ENCODE measurements around the gene RBM26. TPM values are rescaled to one million over a fixed set of nuclear protein-coding genes. Genes with fewer than 3 reads are reported as not detected.

Gene RBM26
- total RNA-seq, 1 experiment from 2014 or later, result 32.2 TPM

- ATAC-seq, result no peak
- intact Hi-C loops (cut with micrococcal nuclease; ENCODE audit: unreplicated experiment), result no loop called here
- Histone ChIP-seq H3K4me1 (ENCODE audit: control insufficient read depth, insufficient read depth, low read length) (no peaks in the 10 kb centered on the region), H3K27ac (ENCODE audit: low read length) (no peak overlapping the region), H3K9me3 (ENCODE audit: control insufficient read depth, insufficient read depth, low read depth, low read length) (no peaks in the 10 kb centered on the region), H3K27me3 (ENCODE audit: control insufficient read depth, insufficient read depth, low read length) (no peaks in the 10 kb centered on the region), H3K36me3 (ENCODE audit: control insufficient read depth, insufficient read depth, low read length) (no peaks in the 10 kb centered on the region), H3K4me3 (ENCODE audit: low read depth in 2 of 2, low read length in 2 of 2) (no peak overlapping the region)
- in situ Hi-C loops (cut with HindIII; ENCODE audit: low pct_unique_long_range_greater_than_20kb, low sequenced_read_pairs), result no loop called here
- BruUV-seq (replicated peaks), result no TSS peak
- no peak for TF ChIP-seq CTCF (IDR thresholded peaks at IDR 0.05)
- no peak for DNase-seq (ENCODE audit: low read depth, low spot score)
- ChIA-PET POLR2A (no interaction called here), CTCF (no interaction called here)
These were observed 21.2 kb upstream of the RBM26 start for GRCh38 chr13:79427265-79427664.

- peak; percentile 63; the same call in 1 of the 2 replicates for ATAC-seq
- POLR2A ChIA-PET, result no interaction called here
- in situ Hi-C loops (cut with HindIII; ENCODE audit: low pct_unique_long_range_greater_than_20kb, low sequenced_read_pairs) (no loop called here), intact Hi-C loops (cut with micrococcal nuclease; ENCODE audit: unreplicated experiment) (no loop called here)
- Histone ChIP-seq H3K4me1 (ENCODE audit: control insufficient read depth, insufficient read depth, low read length) (no peaks in the 10 kb centered on the region), H3K27ac (ENCODE audit: low read length) (no peak overlapping the region), H3K27me3 (ENCODE audit: control insufficient read depth, insufficient read depth, low read length) (no peaks in the 10 kb centered on the region), H3K36me3 (ENCODE audit: control insufficient read depth, insufficient read depth, low read length) (no peaks in the 10 kb centered on the region), H3K4me3 (ENCODE audit: low read depth in 2 of 2, low read length in 2 of 2) (no peak overlapping the region), H3K9me3 (ENCODE audit: control insufficient read depth, insufficient read depth, low read depth, low read length) (no peaks in the 10 kb centered on the region)
- CTCF ChIA-PET, result interaction anchor here (1.2 to 1.8 kb wide), 3 partner anchors 57 to 120 kb away, joined by 4 to 24 read pairs (median 16); partner anchors contain the start of gene NDFIP2
- no peak for DNase-seq (ENCODE audit: low read depth, low spot score)
- BruUV-seq (replicated peaks), result no TSS peak
- no peak for TF ChIP-seq TCF7L2 (IDR thresholded peaks at IDR 0.05; ENCODE audit: low read depth, low read length)
- TF ChIP-seq CTCF (IDR thresholded peaks at IDR 0.05), result peak; percentile 53; the same call in 1 of the 2 replicates
These were observed 18.0 kb upstream of the RBM26 start for GRCh38 chr13:79423801-79424642.

- TF ChIP-seq TCF7L2 (IDR thresholded peaks at IDR 0.05; ENCODE audit: low read depth, low read length) (no peak), SIN3A (IDR thresholded peaks at IDR 0.05; ENCODE audit: borderline replicate concordance, insufficient read depth, low read depth, low read length) (no peak), POLR2AphosphoS5 (IDR thresholded peaks at IDR 0.05; ENCODE audit: low read depth, low read length) (no peak), CTCF (IDR thresholded peaks at IDR 0.05) (no peak)
- BruUV-seq (replicated peaks), result no TSS peak
- in situ Hi-C loops (cut with HindIII; ENCODE audit: low pct_unique_long_range_greater_than_20kb, low sequenced_read_pairs) (no loop called here), intact Hi-C loops (cut with micrococcal nuclease; ENCODE audit: unreplicated experiment) (no loop called here)
- Histone ChIP-seq H3K4me1 (ENCODE audit: control insufficient read depth, insufficient read depth, low read length) (no peaks in the 10 kb centered on the region), H3K9me3 (ENCODE audit: control insufficient read depth, insufficient read depth, low read depth, low read length) (no peaks in the 10 kb centered on the region), H3K27me3 (ENCODE audit: control insufficient read depth, insufficient read depth, low read length) (no peaks in the 10 kb centered on the region), H3K36me3 (ENCODE audit: control insufficient read depth, insufficient read depth, low read length) (no peaks in the 10 kb centered on the region), H3K27ac (ENCODE audit: low read length) (no peak overlapping the region), H3K4me3 (ENCODE audit: low read depth in 2 of 2, low read length in 2 of 2) (no peak overlapping the region)
- ChIA-PET POLR2A (no interaction called here), CTCF (interaction anchor here (1.3 to 1.8 kb wide), 2 partner anchors 58 to 121 kb away, joined by 4 to 16 read pairs; partner anchors contain the start of gene NDFIP2)
- no peak for ATAC-seq
- DNase-seq (ENCODE audit: low read depth, low spot score), result no peak
These were observed 17.3 kb upstream of the RBM26 start for GRCh38 chr13:79423340-79423739.

Data from Panc1 (cell line).